Liver (tissue), 9 donors: Measurements from ENCODE around the gene TMEM170A. TPM values are rescaled to one million over a fixed set of nuclear protein-coding genes. Genes with fewer than 3 reads are reported as not detected.
"Not testable (repeated sequence)": the region's sequence is repeated elsewhere in the genome, so short reads cannot be mapped to it uniquely, and the experiment has no call there.

Source experiments
- DNase-seq: peaks from one replicate; pipeline ENCODE4 v3.0.0-alpha.2; 2017; ENCODE audit warnings: low spot score
- H3K27ac ChIP-seq, 2 donors: one replicate each; pipeline ENCODE4 v1.7.0; 2013; ENCODE audit warnings: inconsistent platforms in 2 of 2, low read length in 2 of 2, control low read depth in 1 of 2, low read depth in 1 of 2, mild to moderate bottlenecking in 1 of 2
- H3K27me3 ChIP-seq, 4 donors: one replicate each; pipeline versions ENCODE4 v1.6.1 to v1.7.0; 2013; ENCODE audit warnings: low read length in 3 of 4, inconsistent platforms in 1 of 4, mild to moderate bottlenecking in 1 of 4, moderate library complexity in 1 of 4; ENCODE audit not compliant: control insufficient read depth in 4 of 4, insufficient read depth in 4 of 4
- H3K36me3 ChIP-seq, 4 donors: one replicate each; pipeline versions ENCODE4 v1.6.1 to v1.7.0; 2013; ENCODE audit warnings: low read length in 3 of 4, mild to moderate bottlenecking in 3 of 4, low read depth in 1 of 4, moderate library complexity in 1 of 4; ENCODE audit not compliant: control insufficient read depth in 4 of 4, insufficient read depth in 3 of 4
- H3K4me1 ChIP-seq, 4 donors: one replicate each; pipeline versions ENCODE4 v1.6.1 to v1.7.0; 2013; ENCODE audit warnings: low read length in 3 of 4, mild to moderate bottlenecking in 3 of 4, moderate library complexity in 1 of 4; ENCODE audit not compliant: control insufficient read depth in 4 of 4, insufficient read depth in 4 of 4
- H3K4me3 ChIP-seq, 3 donors: one replicate each; pipeline versions ENCODE4 v1.6.1 to v1.7.0; 2013; ENCODE audit warnings: low read length in 3 of 3, control low read depth in 1 of 3, low read depth in 1 of 3, mild to moderate bottlenecking in 1 of 3
- H3K9ac ChIP-seq, 2 donors: one replicate each; pipeline ENCODE4 v1.7.0; 2013; ENCODE audit warnings: low read length in 2 of 2, mild to moderate bottlenecking in 2 of 2, moderate library complexity in 2 of 2, control low read depth in 1 of 2, low read depth in 1 of 2
- H3K9me3 ChIP-seq, 4 donors: one replicate each; pipeline versions ENCODE4 v1.6.1 to v1.7.0; 2013; ENCODE audit warnings: low read length in 3 of 4; ENCODE audit not compliant: control insufficient read depth in 4 of 4
- CTCF ChIP-seq: fragments of 150-350 bp; IDR thresholded peaks from 2 replicates; pipeline ENCODE4 v1.5.1; 2017; ENCODE audit warnings: improper control_type of control experiment, low read depth, low read length; ENCODE audit not compliant: missing input control
- EGR1 ChIP-seq, 2 donors: IDR thresholded peaks; 2 replicates each; pipeline ENCODE4 v1.6.1; 2016 to 2018; ENCODE audit warnings: antibody characterized with exemption in 2 of 2, low read depth in 2 of 2
- FOXA1 ChIP-seq: IDR thresholded peaks from 2 replicates; pipeline ENCODE4 v1.6.1; 2016; ENCODE audit warnings: antibody characterized with exemption
- FOXA2 ChIP-seq: IDR thresholded peaks from 2 replicates; pipeline ENCODE4 v1.6.1; 2016; ENCODE audit warnings: antibody characterized with exemption
- GABPA ChIP-seq, 2 donors: IDR thresholded peaks in 1 of 2; conservative IDR thresholded peaks in 1 of 2; 2 replicates each; pipeline ENCODE4 v1.6.1; 2016; ENCODE audit warnings: antibody characterized with exemption in 2 of 2, mild to moderate bottlenecking in 1 of 2, moderate library complexity in 1 of 2
- HNF4A ChIP-seq, 2 donors: conservative IDR thresholded peaks; 2 replicates each; pipeline ENCODE4 v1.6.1; 2016; ENCODE audit warnings: antibody characterized with exemption in 2 of 2, mild to moderate bottlenecking in 2 of 2
- HNF4G ChIP-seq: IDR thresholded peaks from 2 replicates; pipeline ENCODE4 v1.6.1; 2016; ENCODE audit warnings: antibody characterized with exemption
- JUND ChIP-seq, 2 donors: IDR thresholded peaks; 2 replicates each; pipeline ENCODE4 v1.6.1; 2016; ENCODE audit warnings: antibody characterized with exemption in 2 of 2
- RAD21 ChIP-seq, 2 donors: IDR thresholded peaks; 2 replicates each; pipeline ENCODE4 v1.6.1; 2016; ENCODE audit warnings: antibody characterized with exemption in 2 of 2, mild to moderate bottlenecking in 2 of 2
- RXRA ChIP-seq, 2 donors: IDR thresholded peaks; 2 replicates each; pipeline ENCODE4 v1.6.1; 2017 to 2018; ENCODE audit warnings: antibody characterized with exemption in 2 of 2, mild to moderate bottlenecking in 1 of 2
- SP1 ChIP-seq: IDR thresholded peaks from 2 replicates; pipeline ENCODE4 v1.6.1; 2018; ENCODE audit warnings: antibody characterized with exemption, mild to moderate bottlenecking
- TAF1 ChIP-seq: conservative IDR thresholded peaks from 2 replicates; pipeline ENCODE4 v1.6.1; 2016; ENCODE audit warnings: antibody characterized with exemption, mild to moderate bottlenecking
- YY1 ChIP-seq: IDR thresholded peaks from 2 replicates; pipeline ENCODE4 v1.6.1; 2016; ENCODE audit warnings: antibody characterized with exemption, mild to moderate bottlenecking
- ZBTB33 ChIP-seq: IDR thresholded peaks from 2 replicates; pipeline ENCODE4 v1.6.1; 2016; ENCODE audit warnings: antibody characterized with exemption
- WGBS: extraction: QIAGEN DNeasy Blood & Tissue Kit; methylation state at CpG from one replicate; pipeline ENCODE4 v1.1.7; 2013; 5-methylcytosine and 5-hydroxymethylcytosine counted together
- polyA plus RNA-seq, 2 donors: library from polyadenylated mRNA; stranded (reverse) in 1 of 2; unstranded in 1 of 2; fragments of 200-250 nt in 1 of 2; fragments of >200 nt in 1 of 2; fragmentation: Nextera tagmentation in 1 of 2; extraction: Ambion mirVana in 1 of 2; gene quantifications; one replicate each; pipeline versions ENCODE4 v1.2.1 to v1.2.3, GENCODE V29; 2013 to 2015
- total RNA-seq, 2 donors: library from RNA; depleted of rRNA; stranded (reverse); fragments of >200 nt; gene quantifications; one replicate each; pipeline ENCODE4 v1.2.3, GENCODE V29; 2014
- donor health status: healthy.
- donor health status: healthy.
- donor health status: healthy.
- donor health status: healthy.
- donor health status: healthy.

The TMEM170A gene
- total and polyA plus RNA-seq, 4 donors: 5.8 to 25.4 (median 16.3) TPM

- TF ChIP-seq CTCF: no peak
- no peak for TF ChIP-seq FOXA1
- TF ChIP-seq RXRA (IDR thresholded peaks at IDR 0.05): no peak
These were observed 36.9 kb upstream of the TMEM170A start (continued) for GRCh38 chr16:75501359-75501758.

GRCh38 chr16:75498605-75499322 is 34.3 kb upstream of the TMEM170A start:
- H3K9me3 ChIP-seq, DNase-seq, H3K36me3 ChIP-seq, H3K4me3 ChIP-seq, H3K4me1 ChIP-seq, H3K27ac ChIP-seq, H3K9ac ChIP-seq, H3K27me3 ChIP-seq: not testable (repeated sequence)
- 38% methylated on average over 11 of the region's 13 CpGs for WGBS

GRCh38 chr16:75497558-75497957 is 33.1 kb upstream of the TMEM170A start:
- DNase-seq: no peak
- Histone ChIP-seq H3K27me3 (no peaks in the 10 kb centered on the region), H3K36me3 (no peaks in the 10 kb centered on the region), H3K27ac (no peak overlapping the region), H3K9ac (no peak overlapping the region), H3K4me3 (no peak overlapping the region), H3K4me1 (peaks cover 2 to 7% (median 5%) of the 10 kb centered on the region in 4 donors), H3K9me3 (no peaks in the 10 kb centered on the region)
- 79% methylated on average over 4 of the region's 4 CpGs for WGBS
- TF ChIP-seq RAD21 (IDR thresholded peaks at IDR 0.05) (no peak), CTCF (no peak), YY1 (no peak), HNF4G (no peak), SP1 (no peak), JUND (IDR thresholded peaks at IDR 0.05) (no peak), RXRA (IDR thresholded peaks at IDR 0.05) (no peak), TAF1 (no peak)

GRCh38 chr16:75495076-75495674 is 30.7 kb upstream of the TMEM170A start, which contains the start of gene CHST6:
TSS of gene CHST6 (minus strand) at chr16:75495441. CDS start at chr16:75479828, 15,613 bp downstream.
- Histone ChIP-seq H3K27ac (no peak within 1 kb of the TSS), H3K36me3 (no peaks in the 10 kb centered on the region), H3K27me3 (no peaks in the 10 kb centered on the region), H3K9ac (no peak within 1 kb of the TSS), H3K4me3 (peak within 1 kb of the TSS in 1 of 3 donors; percentile 21), H3K4me1 (peaks cover 2 to 7% (median 5%) of the 10 kb centered on the region in 4 donors), H3K9me3 (no peaks in the 10 kb centered on the region)
- 4% methylated on average over 43 of the region's 43 CpGs for WGBS
- no peak for DNase-seq
- TF ChIP-seq RAD21 (IDR thresholded peaks at IDR 0.05) (no peak), ZBTB33 (no peak), GABPA (IDR thresholded peaks at IDR 0.05 in 1 of 2, conservative IDR thresholded peaks at IDR 0.05 in 1 of 2) (no peak), JUND (IDR thresholded peaks at IDR 0.05) (no peak), YY1 (no peak), HNF4G (no peak), RXRA (IDR thresholded peaks at IDR 0.05) (no peak), EGR1 (IDR thresholded peaks at IDR 0.05; ENCODE audit: low read depth in 2 of 2) (no peak), CTCF (no peak), SP1 (no peak), HNF4A (conservative IDR thresholded peaks at IDR 0.05) (no peak), FOXA2 (no peak)
